Measurements from ENCODE around the gene MCC.

DNA sequence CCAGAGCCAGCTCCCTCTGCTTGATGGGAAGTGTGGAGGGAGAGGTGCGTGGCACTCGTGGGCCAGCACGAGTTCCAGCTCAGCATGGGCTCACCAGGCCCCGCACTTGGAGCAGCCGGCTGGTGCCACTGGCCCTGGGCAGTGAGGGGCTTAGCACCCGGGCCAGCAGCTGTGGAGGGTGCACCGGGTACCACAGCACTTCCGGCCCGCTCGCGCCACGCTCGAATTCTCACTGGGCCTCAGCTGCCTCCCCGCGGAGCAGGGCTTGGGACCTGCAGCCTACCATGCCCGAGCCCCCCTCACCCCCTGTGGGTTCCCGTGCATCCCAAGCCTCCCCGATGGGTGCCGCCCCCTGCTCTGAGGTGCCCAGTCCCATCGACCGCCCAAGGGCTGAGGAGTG, 413.2 kb downstream of the MCC start:
- no peak for TF ChIP-seq POLR2AphosphoS5 (IDR thresholded peaks at IDR 0.05)
- TF ChIP-seq, protein P1, sequence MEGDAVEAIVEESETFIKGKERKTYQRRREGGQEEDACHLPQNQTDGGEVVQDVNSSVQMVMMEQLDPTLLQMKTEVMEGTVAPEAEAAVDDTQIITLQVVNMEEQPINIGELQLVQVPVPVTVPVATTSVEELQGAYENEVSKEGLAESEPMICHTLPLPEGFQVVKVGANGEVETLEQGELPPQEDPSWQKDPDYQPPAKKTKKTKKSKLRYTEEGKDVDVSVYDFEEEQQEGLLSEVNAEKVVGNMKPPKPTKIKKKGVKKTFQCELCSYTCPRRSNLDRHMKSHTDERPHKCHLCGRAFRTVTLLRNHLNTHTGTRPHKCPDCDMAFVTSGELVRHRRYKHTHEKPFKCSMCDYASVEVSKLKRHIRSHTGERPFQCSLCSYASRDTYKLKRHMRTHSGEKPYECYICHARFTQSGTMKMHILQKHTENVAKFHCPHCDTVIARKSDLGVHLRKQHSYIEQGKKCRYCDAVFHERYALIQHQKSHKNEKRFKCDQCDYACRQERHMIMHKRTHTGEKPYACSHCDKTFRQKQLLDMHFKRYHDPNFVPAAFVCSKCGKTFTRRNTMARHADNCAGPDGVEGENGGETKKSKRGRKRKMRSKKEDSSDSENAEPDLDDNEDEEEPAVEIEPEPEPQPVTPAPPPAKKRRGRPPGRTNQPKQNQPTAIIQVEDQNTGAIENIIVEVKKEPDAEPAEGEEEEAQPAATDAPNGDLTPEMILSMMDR (IDR thresholded peaks at IDR 0.05): no peak
- no peak for TF ChIP-seq POLR2A (IDR thresholded peaks at IDR 0.05)
- TF ChIP-seq EP300 (IDR thresholded peaks at IDR 0.05): no peak

Data from upper lobe of left lung (tissue), 4 donors.